Choroid plexus epithelial cell (primary cell): ENCODE measurements around the gene PPP2R2D.

Experiments
- DNase-seq: peaks from one replicate; pipeline ENCODE4 v3.0.0-alpha.2; 2010; ENCODE audit warnings: low read depth
- H3K4me3 ChIP-seq: 2 replicates; pipeline ENCODE4 v1.5.1; 2011; ENCODE audit warnings: low read depth, mild to moderate bottlenecking, control low read depth, low read length, moderate library complexity
- CTCF ChIP-seq: conservative IDR thresholded peaks from 2 replicates; pipeline ENCODE4 v1.5.1; 2011; ENCODE audit warnings: low read depth, mild to moderate bottlenecking, control low read depth, inconsistent platforms, low read length, moderate library complexity

The PPP2R2D gene

GRCh38 chr10:131973160-131973951 lies 72.5 kb downstream of the PPP2R2D start:
- H3K4me3 ChIP-seq, result no peak overlapping the region
- no peak for DNase-seq
- no peak for TF ChIP-seq CTCF

GRCh38 chr10:131974034-131974817 lies 73.4 kb downstream of the PPP2R2D start:
- TF ChIP-seq CTCF, result no peak
- no peak for DNase-seq
- no peak overlapping the region for H3K4me3 ChIP-seq

GRCh38 chr10:131975003-131975402 lies 74.2 kb downstream of the PPP2R2D start:
- H3K4me3 ChIP-seq, result no peak overlapping the region
- no peak for TF ChIP-seq CTCF
- DNase-seq, result no peak

- TF ChIP-seq CTCF, result no peak
- no peak for DNase-seq
- no peak overlapping the region for H3K4me3 ChIP-seq
Observed at GRCh38 chr10:131975796-131976195, 75.0 kb downstream of the PPP2R2D start.

GRCh38 chr10:131977323-131978096 lies 76.7 kb downstream of the PPP2R2D start:
- DNase-seq, result no peak
- TF ChIP-seq CTCF, result no peak
- H3K4me3 ChIP-seq, result no peak overlapping the region

- no peak for TF ChIP-seq CTCF
- H3K4me3 ChIP-seq, result no peak overlapping the region
- DNase-seq, result no peak
Observed at GRCh38 chr10:131978366-131978765, 77.6 kb downstream of the PPP2R2D start.
